Astrocyte (in vitro differentiated cells and primary cell): Measurements from ENCODE around the gene ITPR2.

Experiments used
- CTCF ChIP-seq: IDR thresholded peaks from 2 replicates; pipeline ENCODE4 v1.5.1; 2011; ENCODE audit warnings: low read depth, mild to moderate bottlenecking, inconsistent platforms, low read length, moderate library complexity; ENCODE audit not compliant: insufficient read depth
- EZH2 ChIP-seq: IDR thresholded peaks from 2 replicates; pipeline ENCODE4 v1.6.1; 2012; ENCODE audit warnings: mild to moderate bottlenecking, low read length, inconsistent platforms; ENCODE audit not compliant: insufficient read depth

GRCh38 chr12:26823390-26823789 lies 9.6 kb downstream of the ITPR2 start:
- TF ChIP-seq CTCF (no peak), EZH2 (no peak)
